CD4-positive, alpha-beta memory T cell (primary cell): ENCODE measurements around the gene ADRA2B. TPM values are rescaled to one million over a fixed set of nuclear protein-coding genes. Genes with fewer than 3 reads are reported as not detected.

Experiments used
- CTCF ChIA-PET: fragments of 350-600 bp; sonication (Branson Sonifier 250); formaldehyde crosslinking; loops from one replicate; lab custom pipeline; 2021; ENCODE audit warnings: inconsistent platforms; ENCODE audit not compliant: partially characterized antibody; lab: Charles Lee
- POLR2A ChIA-PET: fragments of 350-600 bp; sonication (Branson Sonifier 250); formaldehyde crosslinking; loops from one replicate; lab custom pipeline; 2021; ENCODE audit not compliant: partially characterized antibody; lab: Charles Lee
- DNase-seq, 5 donors: peaks; one replicate each; pipeline versions ENCODE4 v3.0.0 to v3.0.0-alpha.2; 2020 to 2022; ENCODE audit warnings: mixed read lengths in 1 of 5
- H3K27ac ChIP-seq: one replicate; pipeline ENCODE4 v1.7.0; 2013; ENCODE audit warnings: low read depth, low read length
- H3K27me3 ChIP-seq: 2 replicates; pipeline ENCODE4 v1.7.0; 2013; ENCODE audit warnings: mild to moderate bottlenecking, low read length, moderate library complexity; ENCODE audit not compliant: insufficient read depth
- H3K36me3 ChIP-seq: 2 replicates; pipeline ENCODE4 v1.7.0; 2013; ENCODE audit warnings: mild to moderate bottlenecking, low read length, moderate library complexity; ENCODE audit not compliant: insufficient read depth
- H3K4me1 ChIP-seq: 2 replicates; pipeline ENCODE4 v1.7.0; 2013; ENCODE audit warnings: mild to moderate bottlenecking, low read length, moderate library complexity; ENCODE audit not compliant: insufficient read depth
- H3K4me3 ChIP-seq, 2 donors: one replicate each; pipeline ENCODE4 v1.7.0; 2013; ENCODE audit warnings: low read length in 2 of 2, mild to moderate bottlenecking in 1 of 2
- H3K9me3 ChIP-seq, 2 donors: one replicate each; pipeline ENCODE4 v1.7.0; 2013; ENCODE audit warnings: low read length in 2 of 2, control low read depth in 1 of 2; ENCODE audit not compliant: control insufficient read depth in 1 of 2
- H3K27ac Mint-ChIP-seq, 7 donors: one replicate each; pipeline ENCODE4 v1.8.0; 2020 to 2021; ENCODE audit warnings: mixed read lengths in 7 of 7, mild to moderate bottlenecking in 6 of 7, inconsistent platforms in 3 of 7, moderate library complexity in 3 of 7
- H3K27me3 Mint-ChIP-seq, 2 donors: one replicate each; pipeline ENCODE4 v1.8.0; 2020 to 2021; ENCODE audit warnings: mixed read lengths in 2 of 2
- H3K36me3 Mint-ChIP-seq, 2 donors: one replicate each; pipeline ENCODE4 v1.8.0; 2020 to 2021; ENCODE audit warnings: mixed read lengths in 2 of 2, inconsistent platforms in 1 of 2, mild to moderate bottlenecking in 1 of 2
- H3K4me1 Mint-ChIP-seq, 4 donors: one replicate each; pipeline ENCODE4 v1.8.0; 2020 to 2021; ENCODE audit warnings: mixed read lengths in 4 of 4, mild to moderate bottlenecking in 1 of 4
- H3K4me3 Mint-ChIP-seq, 8 donors: one replicate each; pipeline ENCODE4 v1.8.0; 2020 to 2021; ENCODE audit warnings: mixed read lengths in 8 of 8, mild to moderate bottlenecking in 7 of 8, moderate library complexity in 6 of 8, inconsistent platforms in 3 of 8
- H3K9me3 Mint-ChIP-seq, 8 donors: one replicate each; pipeline ENCODE4 v1.8.0; 2020 to 2021; ENCODE audit warnings: mixed read lengths in 8 of 8, mild to moderate bottlenecking in 5 of 8, inconsistent platforms in 3 of 8, moderate library complexity in 1 of 8
- intact Hi-C: fragments of 100-400 bp; cut with micrococcal nuclease; formaldehyde crosslinking; loops from one replicate; pipeline ENCODE4 v1.15.1; 2023
- polyA plus RNA-seq, 2 donors: library from polyadenylated mRNA; unstranded; fragments of 300-500 nt; fragmentation: Illumina TruSeq; gene quantifications; one replicate each; pipeline ENCODE4 v1.2.3, GENCODE V29; 2021
- total RNA-seq, 2 experiments: library from RNA; stranded (reverse); gene quantifications; one replicate each; pipeline ENCODE4 v1.2.3, GENCODE V29; 2021

The ADRA2B gene
- total and polyA plus RNA-seq, 4 experiments from 2014 or later, result not detected

DNA sequence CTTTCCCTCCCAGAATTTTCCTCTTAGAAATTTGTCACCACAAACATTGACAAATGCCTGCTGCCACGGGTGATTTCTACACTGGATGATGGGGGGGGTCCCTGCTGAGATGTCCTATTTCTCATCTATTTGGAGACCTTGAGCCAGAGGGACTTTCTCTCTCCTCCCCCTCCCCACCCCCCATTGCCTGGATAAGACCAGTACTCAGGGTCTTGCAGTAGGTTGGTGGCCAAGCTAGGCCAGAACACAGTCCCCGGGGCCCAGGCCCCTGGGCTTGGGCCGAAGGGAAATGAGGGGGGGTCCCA is 29.4 kb upstream of the ADRA2B start:
- intact Hi-C loops, result loop anchor here (1.0 to 5.0 kb wide), 5 partner anchors 19 to 392 kb away; partner anchors contain the start of genes ARID5A, CIAO1 and STARD7
- H3K9me3 ChIP-seq, result no peaks in the 10 kb centered on the region
- ChIA-PET CTCF (interaction anchor here (14.8 kb wide), 1 partner anchor 29 kb away, joined by 648 read pairs; no protein-coding TSS in a partner anchor), POLR2A (interaction anchor here (0.7 to 12.4 kb wide), 10 partner anchors 8 to 767 kb away, joined by 3 to 285 read pairs (median 6); partner anchors contain the start of genes ARID5A, CNNM3, ITPRIPL1 and STARD7)
- H3K4me3 ChIP-seq, result peak overlapping the region; percentile 61 to 71
- Mint-ChIP-seq H3K36me3 (peaks cover 3 to 43% of the 10 kb centered on the region in 2 donors), H3K4me3 (peak overlapping the region; percentile 86 to 90 (median 87)), H3K27ac (peak overlapping the region; percentile 98 to 100 (median 99)), H3K9me3 (peaks cover 0 to 6% (median 0%) of the 10 kb centered on the region in 8 donors), H3K27me3 (no peaks in the 10 kb centered on the region), H3K4me1 (peaks cover 33 to 85% (median 60%) of the 10 kb centered on the region in 4 donors)
- no peak for DNase-seq
- H3K36me3 ChIP-seq, result peaks cover 6% of the 10 kb centered on the region
- H3K27me3 ChIP-seq, result no peaks in the 10 kb centered on the region
- peak overlapping the region; percentile 100 for H3K27ac ChIP-seq
- peaks cover 62% of the 10 kb centered on the region for H3K4me1 ChIP-seq

DNA sequence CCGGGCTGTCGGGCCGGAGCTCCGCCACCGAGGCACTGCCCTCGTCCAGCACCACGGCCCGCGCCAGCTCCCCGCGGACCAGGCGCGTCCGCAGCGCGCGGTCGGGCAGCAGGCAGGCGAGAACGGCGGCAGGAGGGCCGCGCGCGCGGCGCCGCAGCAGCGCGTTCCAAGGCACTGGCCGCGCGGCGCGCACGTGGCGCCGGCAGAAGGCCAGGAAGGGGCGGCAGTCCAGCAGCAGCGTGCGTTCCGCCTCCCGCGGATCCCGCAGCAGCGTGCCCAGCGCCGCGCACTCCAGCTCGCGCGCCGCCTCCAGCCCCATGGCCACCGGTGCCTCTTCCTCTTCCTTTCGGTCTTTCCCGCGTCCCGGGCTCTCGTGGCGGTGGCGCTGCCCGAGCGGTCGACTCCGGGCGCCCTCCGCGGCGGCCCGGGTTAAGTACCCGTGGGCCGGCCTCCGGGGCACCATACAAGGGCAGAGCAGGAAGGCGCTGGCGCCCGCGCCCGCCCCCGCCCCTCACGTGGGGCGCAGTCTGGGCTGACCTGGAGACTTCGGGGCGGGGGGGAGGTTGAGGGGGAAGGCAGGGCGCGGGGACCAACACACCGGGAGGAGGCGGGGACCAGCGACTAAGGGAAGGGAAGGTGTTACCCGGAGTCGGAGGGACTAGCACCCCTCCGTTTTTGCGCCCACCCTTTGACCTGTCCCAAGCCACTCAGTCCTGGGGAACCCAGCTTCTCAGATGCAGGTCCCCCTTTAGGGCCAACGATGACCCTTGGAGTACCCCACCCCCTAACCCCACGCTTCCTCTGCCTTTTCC is 28.9 kb upstream of the ADRA2B start, which contains the start of gene DUSP2:
Gene DUSP2, minus strand, starts transcription at position 405 of the 812 bp plus-strand sequence. Its CDS starts 86 bp downstream, at position 319.
- peaks cover 33 to 79% (median 57%) of the 10 kb centered on the region in 4 donors for H3K4me1 Mint-ChIP-seq
- Histone ChIP-seq H3K4me1 (peaks cover 62% of the 10 kb centered on the region), H3K27ac (peak within 1 kb of the TSS; percentile 100), H3K9me3 (no peaks in the 10 kb centered on the region), H3K36me3 (peaks cover 6% of the 10 kb centered on the region), H3K4me3 (peak within 1 kb of the TSS; percentile 71 to 86), H3K27me3 (no peaks in the 10 kb centered on the region)
- H3K4me3 Mint-ChIP-seq, result peak within 1 kb of the TSS; percentile 93 to 96 (median 94)
- H3K9me3 Mint-ChIP-seq, result peaks cover 0 to 6% (median 0%) of the 10 kb centered on the region in 8 donors
- intact Hi-C loops, result loop anchor here (2.0 to 5.0 kb wide), 2 partner anchors 364 to 392 kb away; partner anchors contain the start of gene ARID5A
- DNase-seq, result peak; percentile 86 to 92 (median 87)
- H3K27ac Mint-ChIP-seq, result peak within 1 kb of the TSS; percentile 98 to 100 (median 99)
- peaks cover 3 to 44% of the 10 kb centered on the region in 2 donors for H3K36me3 Mint-ChIP-seq
- no peaks in the 10 kb centered on the region for H3K27me3 Mint-ChIP-seq
- ChIA-PET CTCF (interaction anchor here (3.2 to 14.8 kb wide), 2 partner anchors 20 to 29 kb away, joined by 22 to 648 read pairs; no protein-coding TSS in a partner anchor), POLR2A (interaction anchor here (0.6 to 12.4 kb wide), 11 partner anchors 8 to 671 kb away, joined by 3 to 285 read pairs (median 6); partner anchors contain the start of genes ARID5A, CNNM3, ITPRIPL1 and STARD7)

- Histone ChIP-seq H3K27me3 (no peaks in the 10 kb centered on the region), H3K9me3 (no peaks in the 10 kb centered on the region), H3K4me1 (peaks cover 62% of the 10 kb centered on the region), H3K27ac (peak overlapping the region; percentile 100), H3K4me3 (peak overlapping the region; percentile 71 to 86), H3K36me3 (peaks cover 6% of the 10 kb centered on the region)
- Mint-ChIP-seq H3K9me3 (peaks cover 0 to 6% (median 0%) of the 10 kb centered on the region in 8 donors), H3K4me1 (peaks cover 33 to 78% (median 54%) of the 10 kb centered on the region in 4 donors), H3K4me3 (peak overlapping the region; percentile 93 to 96 (median 94)), H3K27ac (peak overlapping the region; percentile 96 to 98 (median 97)), H3K36me3 (peaks cover 3 to 44% of the 10 kb centered on the region in 2 donors), H3K27me3 (no peaks in the 10 kb centered on the region)
- intact Hi-C loops, result loop anchor here (2.0 to 5.0 kb wide), 2 partner anchors 364 to 393 kb away; partner anchors contain the start of gene ARID5A
- DNase-seq, result peak; percentile 39 to 60 (median 43)
- CTCF ChIA-PET, result interaction anchor here (1.7 to 14.8 kb wide), 4 partner anchors 14 to 30 kb away, joined by 4 to 648 read pairs (median 24); no protein-coding TSS in a partner anchor
- POLR2A ChIA-PET, result interaction anchor here (0.6 to 12.4 kb wide), 10 partner anchors 14 to 672 kb away, joined by 3 to 285 read pairs (median 4); partner anchors contain the start of genes ARID5A, CNNM3 and STARD7
Measured at GRCh38 chr2:96144481-96145035, 28.2 kb upstream of the ADRA2B start.

DNA sequence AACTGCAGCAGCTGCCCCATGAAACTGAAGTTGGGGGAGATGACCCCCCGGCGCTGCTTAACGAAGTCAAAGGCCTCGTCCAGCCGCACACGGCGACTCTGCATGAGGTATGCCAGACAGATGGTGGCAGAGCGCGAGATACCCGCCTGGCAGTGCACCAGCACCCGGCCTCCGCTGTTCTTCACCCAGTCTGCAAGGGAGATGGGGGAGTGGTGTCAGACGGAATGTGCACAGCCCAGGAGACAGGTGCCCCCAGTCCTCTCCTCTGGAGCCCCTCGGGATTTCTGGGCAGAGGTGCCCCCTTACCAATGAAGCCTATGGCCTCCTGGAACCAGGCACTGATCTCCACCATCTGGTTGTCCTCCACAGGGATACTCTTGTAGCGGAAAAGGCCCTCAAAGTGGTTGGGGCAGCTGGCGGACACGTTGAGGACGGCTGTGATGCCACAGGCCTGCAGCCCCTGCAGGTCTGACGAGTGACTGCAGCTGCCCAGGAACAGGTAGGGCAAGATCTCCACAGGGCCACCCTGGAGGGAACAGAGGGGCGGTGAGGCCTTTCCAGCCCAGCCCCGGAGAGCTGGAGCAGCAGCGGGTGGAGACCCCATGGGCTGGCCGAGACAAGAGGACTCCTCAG is 27.6 kb upstream of the ADRA2B start:
- Mint-ChIP-seq H3K36me3 (peaks cover 3 to 44% of the 10 kb centered on the region in 2 donors), H3K4me3 (peak overlapping the region; percentile 93 to 96 (median 94)), H3K4me1 (peaks cover 33 to 77% (median 50%) of the 10 kb centered on the region in 4 donors), H3K9me3 (peaks cover 0 to 6% (median 0%) of the 10 kb centered on the region in 8 donors), H3K27me3 (no peaks in the 10 kb centered on the region), H3K27ac (peak overlapping the region; percentile 96 to 98 (median 97))
- peaks cover 6% of the 10 kb centered on the region for H3K36me3 ChIP-seq
- H3K4me3 ChIP-seq, result peak overlapping the region; percentile 71 to 86
- H3K27me3 ChIP-seq, result no peaks in the 10 kb centered on the region
- H3K27ac ChIP-seq, result peak overlapping the region; percentile 100
- intact Hi-C loops, result loop anchor here (2.0 kb wide), 1 partner anchor 365 kb away; no protein-coding TSS in a partner anchor
- H3K9me3 ChIP-seq, result no peaks in the 10 kb centered on the region
- H3K4me1 ChIP-seq, result peaks cover 59% of the 10 kb centered on the region
- ChIA-PET POLR2A (interaction anchor here (0.8 to 12.4 kb wide), 8 partner anchors 13 to 394 kb away, joined by 3 to 285 read pairs (median 14); partner anchors contain the start of genes ARID5A and STARD7), CTCF (interaction anchor here (0.5 to 14.8 kb wide), 6 partner anchors 14 to 151 kb away, joined by 4 to 648 read pairs (median 15); no protein-coding TSS in a partner anchor)
- DNase-seq, result peak; percentile 50 to 62 (median 58)

GRCh38 chr2:96143231-96143847 is 27.0 kb upstream of the ADRA2B start:
- Histone ChIP-seq H3K9me3 (no peaks in the 10 kb centered on the region), H3K36me3 (peaks cover 6% of the 10 kb centered on the region), H3K4me3 (peak overlapping the region; percentile 71 to 86), H3K27me3 (no peaks in the 10 kb centered on the region), H3K4me1 (peaks cover 54% of the 10 kb centered on the region), H3K27ac (peak overlapping the region; percentile 100)
- peaks cover 3 to 42% of the 10 kb centered on the region in 2 donors for H3K36me3 Mint-ChIP-seq
- H3K4me1 Mint-ChIP-seq, result peaks cover 28 to 76% (median 46%) of the 10 kb centered on the region in 4 donors
- peak overlapping the region; percentile 96 to 98 (median 97) for H3K27ac Mint-ChIP-seq
- CTCF ChIA-PET, result interaction anchor here (0.5 to 14.8 kb wide), 9 partner anchors 9 to 151 kb away, joined by 3 to 648 read pairs (median 8); no protein-coding TSS in a partner anchor
- POLR2A ChIA-PET, result interaction anchor here (0.6 to 12.4 kb wide), 9 partner anchors 18 to 395 kb away, joined by 3 to 285 read pairs (median 4); partner anchors contain the start of genes ARID5A and STARD7
- intact Hi-C loops, result no loop called here
- no peaks in the 10 kb centered on the region for H3K27me3 Mint-ChIP-seq
- H3K9me3 Mint-ChIP-seq, result peaks cover 0 to 6% (median 0%) of the 10 kb centered on the region in 8 donors
- peak in 2 of 5 donors; percentile 42 to 71 for DNase-seq
- peak overlapping the region; percentile 93 to 96 (median 94) for H3K4me3 Mint-ChIP-seq
